Adrenal gland (tissue), 5 donors: ENCODE measurements around the gene CHI3L1.

ENCODE experiments used
- POLR2A ChIP-seq, 2 donors: fragments of 450-650 bp; IDR thresholded peaks; one replicate each; pipeline ENCODE4 v1.6.1; 2017; ENCODE audit warnings: antibody characterized with exemption in 2 of 2, mild to moderate bottlenecking in 2 of 2, moderate library complexity in 1 of 2
- TF ChIP-seq, protein P1 (sequence below), 6 experiments: fragments of 450-650 bp in 4 of 6; fragments of 200-600 bp in 2 of 6; sonication (generic) in 1 of 6; IDR thresholded peaks; 1 replicate in 5 of 6; 2 replicates in 1 of 6; pipeline versions ENCODE4 v1.5.1 to v1.8.0; 2016 to 2021; ENCODE audit warnings: antibody characterized with exemption in 6 of 6, mild to moderate bottlenecking in 2 of 6, moderate library complexity in 1 of 6
- donor health status: DM: no; HTN: no; CAD: no.

DNA sequence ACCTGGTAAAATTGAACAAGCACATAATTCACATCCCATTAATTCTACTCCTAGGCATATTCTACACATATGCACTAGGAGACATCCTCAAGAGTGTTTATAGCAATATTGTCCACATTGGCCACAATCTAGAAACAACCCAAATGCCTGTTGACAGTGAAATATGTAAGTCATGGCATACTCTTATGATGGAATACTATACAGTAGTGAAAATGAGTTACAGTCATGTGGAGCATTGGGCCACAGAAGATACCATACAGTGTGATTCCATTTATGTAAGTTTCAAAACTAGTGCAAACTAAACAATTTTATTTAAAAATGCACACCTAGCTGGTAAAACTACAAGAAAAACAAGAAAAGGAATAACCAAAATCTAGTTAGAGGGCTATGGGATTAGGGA, 23.8 kb upstream of the CHI3L1 start:
- TF ChIP-seq, protein P1, sequence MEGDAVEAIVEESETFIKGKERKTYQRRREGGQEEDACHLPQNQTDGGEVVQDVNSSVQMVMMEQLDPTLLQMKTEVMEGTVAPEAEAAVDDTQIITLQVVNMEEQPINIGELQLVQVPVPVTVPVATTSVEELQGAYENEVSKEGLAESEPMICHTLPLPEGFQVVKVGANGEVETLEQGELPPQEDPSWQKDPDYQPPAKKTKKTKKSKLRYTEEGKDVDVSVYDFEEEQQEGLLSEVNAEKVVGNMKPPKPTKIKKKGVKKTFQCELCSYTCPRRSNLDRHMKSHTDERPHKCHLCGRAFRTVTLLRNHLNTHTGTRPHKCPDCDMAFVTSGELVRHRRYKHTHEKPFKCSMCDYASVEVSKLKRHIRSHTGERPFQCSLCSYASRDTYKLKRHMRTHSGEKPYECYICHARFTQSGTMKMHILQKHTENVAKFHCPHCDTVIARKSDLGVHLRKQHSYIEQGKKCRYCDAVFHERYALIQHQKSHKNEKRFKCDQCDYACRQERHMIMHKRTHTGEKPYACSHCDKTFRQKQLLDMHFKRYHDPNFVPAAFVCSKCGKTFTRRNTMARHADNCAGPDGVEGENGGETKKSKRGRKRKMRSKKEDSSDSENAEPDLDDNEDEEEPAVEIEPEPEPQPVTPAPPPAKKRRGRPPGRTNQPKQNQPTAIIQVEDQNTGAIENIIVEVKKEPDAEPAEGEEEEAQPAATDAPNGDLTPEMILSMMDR (IDR thresholded peaks at IDR 0.05) = no peak
- TF ChIP-seq POLR2A (IDR thresholded peaks at IDR 0.05) = no peak
